GM18517 (cell line): ENCODE data around the gene EMILIN2.
"Not testable (repeated sequence)": the region's sequence is repeated elsewhere in the genome, so short reads cannot be mapped to it uniquely, and the experiment has no call there.

Experiments
- ATAC-seq: cut with Tn5 transposase; IDR thresholded peaks from one replicate; pipeline ENCODE4 v1.9.1; 2021; ENCODE audit warnings: mild to moderate bottlenecking, moderate library complexity; ENCODE audit not compliant: unreplicated experiment

The EMILIN2 gene

GRCh38 chr18:2913398-2914005 lies 66.7 kb downstream of the EMILIN2 start:
- ATAC-seq = no peak

GRCh38 chr18:2914185-2914880 lies 67.5 kb downstream of the EMILIN2 start:
- ATAC-seq = no peak

GRCh38 chr18:2914881-2915240 lies 68.1 kb downstream of the EMILIN2 start:
- ATAC-seq = no peak

GRCh38 chr18:2915486-2915885 lies 68.7 kb downstream of the EMILIN2 start:
- ATAC-seq = not testable (repeated sequence)

- no peak for ATAC-seq
Measured at GRCh38 chr18:2916184-2916583, 69.4 kb downstream of the EMILIN2 start.

GRCh38 chr18:2917259-2918047 lies 70.6 kb downstream of the EMILIN2 start:
- no peak for ATAC-seq

GRCh38 chr18:2918761-2919550 lies 72.2 kb downstream of the EMILIN2 start:
- no peak for ATAC-seq

GRCh38 chr18:2919600-2919999 lies 72.8 kb downstream of the EMILIN2 start:
- ATAC-seq = no peak

GRCh38 chr18:2920027-2920426 lies 73.2 kb downstream of the EMILIN2 start:
- ATAC-seq = no peak

GRCh38 chr18:2920546-2921343 lies 73.9 kb downstream of the EMILIN2 start:
- ATAC-seq = no peak

GRCh38 chr18:2921778-2922177 lies 75.0 kb downstream of the EMILIN2 start:
- no peak for ATAC-seq

GRCh38 chr18:2923464-2923863 lies 76.7 kb downstream of the EMILIN2 start:
- ATAC-seq = no peak

- ATAC-seq = no peak
Measured at GRCh38 chr18:2924920-2925319, 78.1 kb downstream of the EMILIN2 start.

GRCh38 chr18:2926528-2926927 lies 79.7 kb downstream of the EMILIN2 start:
- no peak for ATAC-seq

- ATAC-seq = no peak
Measured at GRCh38 chr18:2927745-2928144, 80.9 kb downstream of the EMILIN2 start.

GRCh38 chr18:2932247-2933181 lies 85.7 kb downstream of the EMILIN2 start:
- peak; percentile 75 for ATAC-seq

GRCh38 chr18:2933995-2934394 lies 87.2 kb downstream of the EMILIN2 start:
- ATAC-seq = no peak

- ATAC-seq = no peak
Measured at GRCh38 chr18:2935438-2936192, 88.8 kb downstream of the EMILIN2 start.

GRCh38 chr18:2939317-2939716 lies 92.5 kb downstream of the EMILIN2 start:
- ATAC-seq = no peak
